ENCODE measurements around the gene SLC4A1AP.

The SLC4A1AP gene

DNA sequence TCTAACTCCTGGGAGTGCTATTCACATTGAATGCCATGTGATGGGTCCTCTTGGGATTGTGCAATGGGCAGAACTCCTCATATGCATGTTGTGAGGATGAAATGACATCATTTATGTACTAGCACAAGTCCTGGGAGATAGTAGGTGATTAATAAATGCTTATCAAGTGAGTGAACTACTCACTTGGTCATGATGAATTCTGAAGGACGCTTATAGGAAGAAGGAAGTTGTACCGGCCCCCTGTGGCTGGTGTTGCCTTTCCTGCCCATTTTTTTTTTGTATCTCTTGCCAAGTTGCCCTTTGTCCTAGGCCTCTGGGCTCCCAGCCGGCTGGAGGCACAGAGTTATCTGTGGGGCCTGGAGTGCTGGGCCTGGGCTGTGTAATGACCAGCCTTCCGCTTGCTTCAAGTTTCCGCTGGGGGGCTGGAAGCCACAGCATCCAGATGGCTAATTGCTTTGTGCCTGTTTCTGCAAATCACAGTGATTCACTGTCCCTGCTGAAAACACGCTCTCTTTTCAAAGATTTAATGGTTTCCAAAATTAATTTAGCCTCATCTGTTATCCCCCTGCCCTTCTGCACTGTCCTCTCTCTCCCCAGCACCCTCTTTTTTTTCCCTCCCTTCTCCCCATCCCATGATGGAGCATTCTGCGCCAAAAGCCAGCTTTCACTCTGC lies 74.1 kb downstream of the SLC4A1AP start:
- no peak for DNase-seq (ENCODE audit: insufficient read length, low spot score)
- FAIRE-seq = no peak

DNA sequence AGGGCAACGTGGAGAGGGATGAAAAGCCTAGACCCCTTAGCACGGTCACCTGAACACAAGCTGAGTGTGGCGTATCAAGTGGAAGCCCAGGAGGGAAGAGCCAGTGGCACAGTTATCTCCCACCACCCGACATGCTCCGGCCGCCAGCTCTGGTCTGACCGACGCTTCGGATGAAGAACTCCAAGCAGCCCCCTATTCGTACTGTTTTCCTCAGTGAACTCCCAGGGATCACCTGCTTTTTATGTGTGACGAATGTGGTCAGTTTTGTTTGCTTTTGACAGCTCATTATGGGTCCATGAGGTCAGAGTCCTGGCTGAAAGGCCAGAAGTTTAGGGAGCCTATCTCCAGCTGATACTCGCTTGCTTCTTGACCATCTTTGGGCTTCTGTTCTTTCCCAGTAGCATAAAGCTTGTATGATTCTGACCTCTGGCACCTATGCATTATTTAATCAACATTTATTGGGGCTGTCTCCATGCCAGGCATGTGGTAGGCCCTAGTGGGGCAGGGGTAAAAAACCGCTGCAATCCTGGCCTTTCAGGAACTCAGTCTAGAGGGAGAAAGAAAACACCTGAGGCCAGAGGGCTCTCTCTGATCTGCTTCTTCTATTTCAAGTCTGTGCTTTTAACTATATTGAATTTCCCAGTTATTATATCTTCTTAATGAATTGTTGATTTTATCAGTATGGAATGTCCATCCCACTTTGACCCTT lies 74.8 kb downstream of the SLC4A1AP start:
- DNase-seq (ENCODE audit: insufficient read length, low spot score) (no peak), FAIRE-seq (no peak)

DNA sequence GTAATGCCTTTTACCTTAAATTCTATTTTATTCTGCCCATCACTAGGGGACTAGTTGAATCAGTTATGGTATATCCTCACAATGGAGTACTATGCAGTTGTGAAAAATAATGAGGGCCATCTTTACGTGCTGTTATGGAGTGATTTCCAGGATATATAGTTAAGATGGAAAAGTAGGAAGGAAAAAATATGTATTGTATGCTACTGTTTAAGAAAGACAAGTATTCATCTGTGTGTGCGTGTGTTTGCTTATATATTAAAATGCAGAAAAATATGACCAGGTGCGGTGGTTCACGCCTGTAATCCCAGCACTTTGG lies 75.3 kb downstream of the SLC4A1AP start:
- DNase-seq (ENCODE audit: insufficient read length, low spot score) = no peak
- FAIRE-seq = no peak

DNA sequence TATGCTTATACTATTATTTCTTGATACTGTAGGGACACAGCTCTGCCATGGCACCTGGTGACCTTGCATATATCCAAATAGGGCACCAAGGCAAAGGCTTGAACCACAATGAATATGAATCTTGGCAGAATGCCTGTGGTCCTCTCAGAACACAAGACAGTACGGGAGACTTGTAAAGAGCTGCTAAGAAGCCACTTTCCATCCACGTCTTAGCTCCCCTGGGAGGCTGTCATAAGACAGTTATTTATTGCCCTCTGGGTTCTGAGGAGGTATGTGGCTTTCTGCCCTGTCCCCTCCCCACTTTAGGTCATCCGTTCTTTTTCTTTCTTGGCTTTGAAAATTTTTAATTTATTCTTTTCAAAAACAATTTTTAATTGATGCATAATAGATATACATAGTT lies 78.0 kb downstream of the SLC4A1AP start:
- FAIRE-seq (peak; percentile 4), DNase-seq (ENCODE audit: insufficient read length, low spot score) (no peak)

DNA sequence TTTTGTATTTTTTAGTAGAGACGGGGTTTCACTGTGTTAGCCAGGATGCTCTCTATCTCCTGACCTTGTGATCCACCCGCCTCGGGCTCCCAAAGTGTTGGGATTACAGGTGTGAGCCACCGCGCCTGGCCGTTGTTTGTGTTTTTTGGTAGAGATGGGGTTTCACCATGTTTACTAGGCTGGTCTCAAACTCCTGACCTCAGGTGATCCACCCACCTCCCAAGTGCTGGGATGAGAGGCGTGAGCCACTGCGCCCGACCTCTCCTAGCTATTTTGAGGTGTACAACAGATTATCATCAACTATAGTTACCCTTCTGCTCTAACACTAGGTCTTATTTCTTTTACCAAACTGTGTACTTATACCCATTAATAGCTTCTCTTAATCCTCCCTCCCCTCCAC lies 78.9 kb downstream of the SLC4A1AP start:
- FAIRE-seq = no peak
- no peak for DNase-seq (ENCODE audit: insufficient read length, low spot score)

Measured in HTR-8/SVneo (cell line).